ENCODE results near the gene MYL12B.
A peak's percentile ranks its signal among the peaks of the same experiment; 100 is the strongest.

Gene MYL12B

DNA sequence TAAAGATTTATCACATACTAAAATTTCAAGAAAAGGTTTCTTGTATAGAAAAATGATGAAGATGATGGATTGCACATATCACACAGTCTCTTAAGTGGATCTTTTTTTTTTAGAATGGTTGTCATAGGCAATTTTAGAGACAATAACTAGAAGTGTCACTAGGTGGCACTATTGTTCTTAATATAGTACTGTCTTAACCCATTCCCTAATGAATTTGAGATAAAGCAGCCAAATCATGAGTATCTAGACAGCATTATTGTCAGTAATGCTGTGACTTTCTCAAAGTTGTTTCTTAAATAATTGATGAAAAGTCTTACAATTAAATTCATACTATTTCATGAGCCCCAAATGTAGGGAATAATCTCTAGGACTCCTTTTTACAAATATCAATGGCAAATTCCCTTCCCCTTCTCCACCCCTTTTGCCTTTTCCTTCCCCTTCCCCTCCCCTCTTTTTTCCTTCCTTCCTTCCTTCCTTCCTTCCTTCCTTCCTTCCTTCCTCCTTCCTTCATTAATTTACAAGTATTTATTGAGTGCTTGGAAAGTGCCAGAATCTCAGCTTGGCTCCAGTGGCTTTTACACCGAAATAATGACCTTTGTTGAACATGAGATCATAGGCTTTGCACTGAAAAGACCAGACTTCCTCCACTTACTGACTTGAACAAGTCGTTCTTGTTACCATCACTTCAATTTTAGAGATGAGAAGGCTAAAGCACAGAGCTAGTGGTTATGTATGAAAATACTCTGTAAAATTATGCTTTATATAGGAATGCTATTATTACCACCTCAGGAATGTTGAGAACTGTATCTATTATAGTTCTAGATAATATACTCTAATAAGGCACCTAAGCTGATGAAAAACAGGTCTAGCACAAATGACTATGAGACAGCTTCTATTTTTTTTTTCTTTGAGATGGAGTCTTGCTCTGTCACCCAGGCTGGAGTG, 19.8 kb downstream of the MYL12B start:
- Histone ChIP-seq H3K79me2 (ENCODE audit: insufficient read depth, low read length) (no peaks in the 10 kb centered on the region), H3K4me3 (ENCODE audit: low read depth in 1 of 2, low read length in 2 of 2) (no peak overlapping the region), H3K36me3 (ENCODE audit: insufficient read depth, low read length) (peaks cover 19% of the 10 kb centered on the region; the same call in 1 of the 2 replicates), H4K20me1 (ENCODE audit: insufficient read depth, low read length) (no peaks in the 10 kb centered on the region), H3K27ac (ENCODE audit: low read length) (no peak overlapping the region), H3K27me3 (ENCODE audit: insufficient read depth, low read length, poor library complexity) (no peaks in the 10 kb centered on the region), H3K4me1 (ENCODE audit: insufficient read depth, low read length) (no peaks in the 10 kb centered on the region), H3K4me2 (ENCODE audit: insufficient read depth, low read length) (no peak overlapping the region), H3K9me3 (ENCODE audit: insufficient read depth, low read length, severe bottlenecking) (no peaks in the 10 kb centered on the region), H2AFZ (ENCODE audit: low read depth, low read length) (no peak overlapping the region), H3K9ac (ENCODE audit: low read depth, low read length) (no peak overlapping the region)
- TF ChIP-seq, protein P1, sequence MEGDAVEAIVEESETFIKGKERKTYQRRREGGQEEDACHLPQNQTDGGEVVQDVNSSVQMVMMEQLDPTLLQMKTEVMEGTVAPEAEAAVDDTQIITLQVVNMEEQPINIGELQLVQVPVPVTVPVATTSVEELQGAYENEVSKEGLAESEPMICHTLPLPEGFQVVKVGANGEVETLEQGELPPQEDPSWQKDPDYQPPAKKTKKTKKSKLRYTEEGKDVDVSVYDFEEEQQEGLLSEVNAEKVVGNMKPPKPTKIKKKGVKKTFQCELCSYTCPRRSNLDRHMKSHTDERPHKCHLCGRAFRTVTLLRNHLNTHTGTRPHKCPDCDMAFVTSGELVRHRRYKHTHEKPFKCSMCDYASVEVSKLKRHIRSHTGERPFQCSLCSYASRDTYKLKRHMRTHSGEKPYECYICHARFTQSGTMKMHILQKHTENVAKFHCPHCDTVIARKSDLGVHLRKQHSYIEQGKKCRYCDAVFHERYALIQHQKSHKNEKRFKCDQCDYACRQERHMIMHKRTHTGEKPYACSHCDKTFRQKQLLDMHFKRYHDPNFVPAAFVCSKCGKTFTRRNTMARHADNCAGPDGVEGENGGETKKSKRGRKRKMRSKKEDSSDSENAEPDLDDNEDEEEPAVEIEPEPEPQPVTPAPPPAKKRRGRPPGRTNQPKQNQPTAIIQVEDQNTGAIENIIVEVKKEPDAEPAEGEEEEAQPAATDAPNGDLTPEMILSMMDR (IDR thresholded peaks at IDR 0.05; ENCODE audit: borderline replicate concordance, extremely low read depth, low read length, poor library complexity, severe bottlenecking) = peak; percentile 75
- TF ChIP-seq EZH2 (IDR thresholded peaks at IDR 0.05; ENCODE audit: borderline replicate concordance, low read depth, low read length, severe bottlenecking) = no peak
- no peak for DNase-seq
- ATAC-seq (ENCODE audit: insufficient read depth, low read depth) = peak; percentile 87

- no peaks in the 10 kb centered on the region for H4K20me1 ChIP-seq (ENCODE audit: insufficient read depth, low read length)
- no peaks in the 10 kb centered on the region for H3K79me2 ChIP-seq (ENCODE audit: insufficient read depth, low read length)
- peaks cover 4% of the 10 kb centered on the region; the same call in 1 of the 2 replicates for H3K36me3 ChIP-seq (ENCODE audit: insufficient read depth, low read length)
- no peak overlapping the region for H3K4me3 ChIP-seq (ENCODE audit: low read depth in 1 of 2, low read length in 2 of 2)
- H3K9ac ChIP-seq (ENCODE audit: low read depth, low read length) = no peak overlapping the region
- no peak overlapping the region for H3K4me2 ChIP-seq (ENCODE audit: insufficient read depth, low read length)
- DNase-seq = no peak
- H3K27ac ChIP-seq (ENCODE audit: low read length) = no peak overlapping the region
- no peak for ATAC-seq (ENCODE audit: insufficient read depth, low read depth)
- no peaks in the 10 kb centered on the region for H3K4me1 ChIP-seq (ENCODE audit: insufficient read depth, low read length)
- TF ChIP-seq EZH2 (IDR thresholded peaks at IDR 0.05; ENCODE audit: borderline replicate concordance, low read depth, low read length, severe bottlenecking) = no peak
- TF ChIP-seq, protein P1 (IDR thresholded peaks at IDR 0.05; ENCODE audit: borderline replicate concordance, extremely low read depth, low read length, poor library complexity, severe bottlenecking) = no peak
- no peak overlapping the region for H2AFZ ChIP-seq (ENCODE audit: low read depth, low read length)
- no peaks in the 10 kb centered on the region for H3K9me3 ChIP-seq (ENCODE audit: insufficient read depth, low read length, severe bottlenecking)
- H3K27me3 ChIP-seq (ENCODE audit: insufficient read depth, low read length, poor library complexity) = no peaks in the 10 kb centered on the region
Measured at GRCh38 chr18:3283253-3283863, 21.4 kb downstream of the MYL12B start.

DNA sequence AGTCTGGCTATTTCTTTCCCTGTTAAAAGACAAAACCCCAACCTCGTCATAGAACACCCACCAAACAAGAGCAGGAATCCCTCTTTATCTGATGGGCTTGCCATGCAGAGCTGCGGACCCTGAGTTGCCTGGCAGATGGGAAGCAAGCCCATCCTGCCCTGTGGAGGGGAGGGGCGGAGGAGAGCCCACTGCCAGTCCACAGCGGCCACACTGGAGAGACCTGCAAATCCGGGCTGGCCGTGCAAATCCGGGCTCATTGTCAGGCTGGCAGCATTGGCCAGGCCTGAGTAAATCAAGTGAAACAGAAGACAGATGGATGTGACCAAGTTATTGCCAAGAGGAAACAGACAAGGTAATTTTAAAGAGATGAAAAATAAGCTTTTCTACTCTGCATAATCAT, 22.0 kb downstream of the MYL12B start:
- no peak overlapping the region for H3K27ac ChIP-seq (ENCODE audit: low read length)
- no peak for DNase-seq

More for the DNA sequence above, 22.0 kb downstream of the MYL12B start:
- Histone ChIP-seq H3K4me1 (ENCODE audit: insufficient read depth, low read length) (no peaks in the 10 kb centered on the region), H3K79me2 (ENCODE audit: insufficient read depth, low read length) (no peaks in the 10 kb centered on the region), H3K9ac (ENCODE audit: low read depth, low read length) (no peak overlapping the region), H2AFZ (ENCODE audit: low read depth, low read length) (no peak overlapping the region), H3K36me3 (ENCODE audit: insufficient read depth, low read length) (no peaks in the 10 kb centered on the region), H3K9me3 (ENCODE audit: insufficient read depth, low read length, severe bottlenecking) (no peaks in the 10 kb centered on the region), H3K4me2 (ENCODE audit: insufficient read depth, low read length) (no peak overlapping the region), H3K4me3 (ENCODE audit: low read depth in 1 of 2, low read length in 2 of 2) (no peak overlapping the region), H3K27me3 (ENCODE audit: insufficient read depth, low read length, poor library complexity) (no peaks in the 10 kb centered on the region), H4K20me1 (ENCODE audit: insufficient read depth, low read length) (no peaks in the 10 kb centered on the region)
- TF ChIP-seq, protein P1 (IDR thresholded peaks at IDR 0.05; ENCODE audit: borderline replicate concordance, extremely low read depth, low read length, poor library complexity, severe bottlenecking) = no peak
- TF ChIP-seq EZH2 (IDR thresholded peaks at IDR 0.05; ENCODE audit: borderline replicate concordance, low read depth, low read length, severe bottlenecking) = no peak
- ATAC-seq (ENCODE audit: insufficient read depth, low read depth) = no peak
